Activated CD4-positive, alpha-beta memory T cell treated with anti-CD3 and anti-CD28 coated beads, Interleukin-2, amount 10 ng/mL, durations not matched to agents 7 days and 5 days (primary cell): ENCODE results near the gene KDM5A. TPM values are rescaled to one million over a fixed set of nuclear protein-coding genes. Genes with fewer than 3 reads are reported as not detected.
"Not testable (repeated sequence)": the region's sequence is repeated elsewhere in the genome, so short reads cannot be mapped to it uniquely, and the experiment has no call there.

ENCODE experiments used
- CTCF ChIA-PET: fragments of 350-600 bp; sonication (Branson Sonifier 250); formaldehyde crosslinking; loops from one replicate; lab custom pipeline; 2021; ENCODE audit warnings: antibody characterized with exemption, inconsistent platforms; lab: Charles Lee
- POLR2A ChIA-PET: fragments of 350-600 bp; sonication (Branson Sonifier 250); formaldehyde crosslinking; loops from one replicate; lab custom pipeline; 2021; ENCODE audit warnings: antibody characterized with exemption; lab: Charles Lee
- DNase-seq: peaks from one replicate; pipeline ENCODE4 v3.0.0-alpha.2; 2020
- H3K27ac Mint-ChIP-seq: one replicate; pipeline ENCODE4 v1.8.0; 2021; ENCODE audit warnings: mild to moderate bottlenecking, mixed read lengths
- H3K27me3 Mint-ChIP-seq: one replicate; pipeline ENCODE4 v1.8.0; 2021; ENCODE audit warnings: mixed read lengths
- H3K36me3 Mint-ChIP-seq: one replicate; pipeline ENCODE4 v1.8.0; 2021; ENCODE audit warnings: low read depth, mixed read lengths
- H3K4me1 Mint-ChIP-seq: one replicate; pipeline ENCODE4 v1.8.0; 2021; ENCODE audit warnings: mixed read lengths
- H3K4me3 Mint-ChIP-seq: one replicate; pipeline ENCODE4 v1.8.0; 2021; ENCODE audit warnings: mild to moderate bottlenecking, mixed read lengths
- H3K9me3 Mint-ChIP-seq: one replicate; pipeline ENCODE4 v1.8.0; 2021; ENCODE audit warnings: mixed read lengths
- total RNA-seq, 2 experiments: library from RNA; stranded (reverse); gene quantifications; one replicate each; pipeline ENCODE4 v1.2.3, GENCODE V29; 2021

KDM5A gene
- total RNA-seq, 2 experiments from 2014 or later, result 91.4 to 94.6 TPM

- H3K27ac Mint-ChIP-seq, H3K4me1 Mint-ChIP-seq, H3K27me3 Mint-ChIP-seq, H3K4me3 Mint-ChIP-seq, H3K9me3 Mint-ChIP-seq, DNase-seq, CTCF ChIA-PET, POLR2A ChIA-PET: not testable (repeated sequence)
- peaks cover 93% of the 10 kb centered on the region for H3K36me3 Mint-ChIP-seq
Observed at GRCh38 chr12:370739-371485, 18.2 kb downstream of the KDM5A start.

DNA sequence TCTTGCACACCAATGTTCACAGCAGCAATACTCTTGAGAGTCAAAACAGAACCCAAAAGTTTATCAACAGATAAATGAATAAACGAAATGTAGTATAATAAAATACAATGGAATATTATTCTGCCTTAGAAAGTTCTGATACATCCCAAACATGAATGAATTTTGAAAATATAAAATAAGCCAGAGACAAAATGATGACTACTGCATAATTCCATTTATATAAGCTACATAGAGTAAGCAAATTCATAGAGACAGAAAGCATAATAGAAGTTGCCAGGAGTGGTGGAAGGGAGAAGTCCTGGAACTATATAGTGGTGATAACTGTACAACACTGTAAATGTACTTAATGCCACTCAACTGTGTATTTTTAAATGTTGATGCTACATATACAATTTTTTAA, 21.1 kb downstream of the KDM5A start:
- Mint-ChIP-seq H3K27ac (no peak overlapping the region), H3K4me1 (no peaks in the 10 kb centered on the region), H3K36me3 (peaks cover 92% of the 10 kb centered on the region), H3K4me3 (no peak overlapping the region), H3K9me3 (peaks cover 8% of the 10 kb centered on the region), H3K27me3 (no peaks in the 10 kb centered on the region)
- POLR2A ChIA-PET, result no interaction called here
- CTCF ChIA-PET, result no interaction called here
- no peak for DNase-seq

GRCh38 chr12:366820-367219, 22.3 kb downstream of the KDM5A start:
- ChIA-PET POLR2A (no interaction called here), CTCF (no interaction called here)
- no peak for DNase-seq
- Mint-ChIP-seq H3K9me3 (peaks cover 8% of the 10 kb centered on the region), H3K36me3 (peaks cover 94% of the 10 kb centered on the region), H3K4me3 (no peak overlapping the region), H3K27me3 (no peaks in the 10 kb centered on the region), H3K4me1 (no peaks in the 10 kb centered on the region), H3K27ac (no peak overlapping the region)

DNA sequence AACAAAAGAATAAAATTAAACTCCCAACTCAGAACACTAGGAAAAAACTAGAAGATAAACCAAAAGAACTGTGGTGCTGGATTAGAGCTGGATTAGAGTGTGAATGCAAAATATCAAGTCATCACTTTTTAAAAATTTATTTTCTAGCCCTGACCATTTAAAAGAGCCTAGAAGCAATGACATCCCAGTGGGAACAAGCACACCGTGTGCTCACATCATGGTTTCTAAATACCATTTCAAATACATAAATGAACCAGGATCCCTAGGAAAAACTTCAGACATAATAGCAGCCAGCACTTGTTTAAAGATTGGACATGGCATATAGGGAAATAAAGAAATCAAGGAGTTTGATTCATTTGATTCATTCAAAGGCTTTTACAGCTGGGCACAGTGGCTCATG, 30.0 kb downstream of the KDM5A start:
- CTCF ChIA-PET, result no interaction called here
- POLR2A ChIA-PET, result no interaction called here
- no peak for DNase-seq
- no peaks in the 10 kb centered on the region for H3K9me3 Mint-ChIP-seq
- no peaks in the 10 kb centered on the region for H3K27me3 Mint-ChIP-seq
- H3K27ac Mint-ChIP-seq, result no peak overlapping the region
- H3K4me3 Mint-ChIP-seq, result no peak overlapping the region
- H3K36me3 Mint-ChIP-seq, result peaks cover 78% of the 10 kb centered on the region
- H3K4me1 Mint-ChIP-seq, result peaks cover 6% of the 10 kb centered on the region

DNA sequence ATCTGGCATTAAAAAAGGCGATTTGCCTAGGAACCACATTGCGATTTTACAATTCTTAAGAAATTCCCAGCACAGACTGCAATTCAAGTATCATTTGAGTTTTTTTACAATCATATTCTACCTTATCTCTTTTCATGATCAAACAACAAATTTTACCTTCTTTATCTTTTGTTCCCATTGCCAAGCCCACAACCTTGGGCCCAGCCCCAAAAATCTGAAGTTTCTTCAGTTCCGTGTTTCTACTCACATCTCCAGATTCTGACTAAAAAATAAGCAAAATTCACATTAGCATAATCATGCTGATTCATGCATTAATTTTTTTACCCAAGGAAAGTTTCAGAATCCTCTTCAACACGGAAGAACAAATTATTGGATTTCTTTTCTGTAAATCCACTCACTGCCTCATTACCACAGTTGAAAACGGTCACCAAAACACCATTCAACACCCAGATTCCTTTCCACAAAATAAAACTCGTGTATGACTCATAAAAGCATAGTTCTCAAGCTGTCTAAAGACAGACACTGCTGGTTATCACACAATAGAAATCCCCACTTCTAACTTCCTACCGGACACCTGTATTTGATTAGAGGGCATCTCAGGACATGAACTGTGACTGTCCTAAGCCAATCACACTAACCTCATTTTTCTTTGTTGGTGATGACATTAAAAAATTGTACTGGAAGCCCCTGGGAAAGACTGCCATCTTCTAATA, 32.7 kb downstream of the KDM5A start:
- H3K9me3 Mint-ChIP-seq, result no peaks in the 10 kb centered on the region
- peaks cover 6% of the 10 kb centered on the region for H3K4me1 Mint-ChIP-seq
- no peak for DNase-seq
- ChIA-PET CTCF (no interaction called here), POLR2A (no interaction called here)
- H3K4me3 Mint-ChIP-seq, result no peak overlapping the region
- H3K27me3 Mint-ChIP-seq, result no peaks in the 10 kb centered on the region
- H3K27ac Mint-ChIP-seq, result no peak overlapping the region
- H3K36me3 Mint-ChIP-seq, result peaks cover 72% of the 10 kb centered on the region

GRCh38 chr12:351197-351596, 37.9 kb downstream of the KDM5A start:
- H3K27ac Mint-ChIP-seq, POLR2A ChIA-PET, H3K4me1 Mint-ChIP-seq, H3K9me3 Mint-ChIP-seq, H3K27me3 Mint-ChIP-seq, H3K4me3 Mint-ChIP-seq, CTCF ChIA-PET, DNase-seq: not testable (repeated sequence)
- H3K36me3 Mint-ChIP-seq, result peaks cover 80% of the 10 kb centered on the region

DNA sequence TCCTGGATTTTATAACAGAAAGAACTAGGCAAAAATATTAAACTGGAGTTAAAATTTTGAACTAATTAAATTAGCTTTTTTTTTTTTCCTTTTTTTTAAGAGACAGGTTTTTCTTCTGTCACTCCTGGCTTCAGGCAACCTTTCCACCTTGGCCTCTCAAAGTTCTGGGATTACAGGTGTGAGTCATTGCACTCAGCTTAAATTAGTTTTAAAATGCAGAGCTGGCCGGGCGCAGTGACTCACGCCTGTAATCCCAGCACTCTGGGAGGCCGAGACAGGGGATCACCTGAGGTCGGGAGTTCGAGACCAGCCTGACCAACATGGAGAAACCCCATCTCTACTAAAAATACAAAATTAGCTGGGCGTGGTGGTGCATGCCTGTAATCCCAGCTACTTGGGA, 39.5 kb downstream of the KDM5A start:
- DNase-seq, H3K4me3 Mint-ChIP-seq, H3K9me3 Mint-ChIP-seq, H3K27ac Mint-ChIP-seq, POLR2A ChIA-PET, H3K27me3 Mint-ChIP-seq, CTCF ChIA-PET: not testable (repeated sequence)
- Mint-ChIP-seq H3K4me1 (peaks cover 17% of the 10 kb centered on the region), H3K36me3 (peaks cover 84% of the 10 kb centered on the region)

DNA sequence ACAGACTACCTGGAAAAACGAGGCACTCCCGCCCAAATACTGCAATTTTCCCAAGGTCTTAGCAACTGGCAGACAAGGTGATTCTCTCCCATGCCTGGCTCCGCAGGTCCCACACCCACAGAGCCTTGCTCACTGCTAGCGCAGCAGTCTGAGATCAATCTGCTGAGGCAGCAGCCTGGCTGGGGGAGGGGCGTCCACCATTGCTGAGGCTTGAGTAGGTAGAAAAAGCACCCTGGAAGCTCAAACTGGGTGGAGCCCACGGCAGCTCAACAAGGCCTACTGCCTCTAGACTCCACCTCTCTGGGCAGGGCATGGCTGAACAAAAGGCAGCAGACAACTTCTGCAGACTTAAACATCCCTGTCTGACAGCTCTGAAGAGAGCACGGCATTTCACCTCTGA, 46.1 kb downstream of the KDM5A start:
- H3K9me3 Mint-ChIP-seq, DNase-seq, POLR2A ChIA-PET, CTCF ChIA-PET, H3K4me3 Mint-ChIP-seq, H3K27ac Mint-ChIP-seq, H3K27me3 Mint-ChIP-seq: not testable (repeated sequence)
- Mint-ChIP-seq H3K36me3 (peaks cover 89% of the 10 kb centered on the region), H3K4me1 (peaks cover 11% of the 10 kb centered on the region)

GRCh38 chr12:337039-337438, 52.1 kb downstream of the KDM5A start:
- POLR2A ChIA-PET, result no interaction called here
- no peak overlapping the region for H3K27ac Mint-ChIP-seq
- H3K36me3 Mint-ChIP-seq, result peaks cover 69% of the 10 kb centered on the region
- H3K4me1 Mint-ChIP-seq, result no peaks in the 10 kb centered on the region
- no peaks in the 10 kb centered on the region for H3K9me3 Mint-ChIP-seq
- H3K4me3 Mint-ChIP-seq, result no peak overlapping the region
- no peak for DNase-seq
- no peaks in the 10 kb centered on the region for H3K27me3 Mint-ChIP-seq
- CTCF ChIA-PET, result no interaction called here

DNA sequence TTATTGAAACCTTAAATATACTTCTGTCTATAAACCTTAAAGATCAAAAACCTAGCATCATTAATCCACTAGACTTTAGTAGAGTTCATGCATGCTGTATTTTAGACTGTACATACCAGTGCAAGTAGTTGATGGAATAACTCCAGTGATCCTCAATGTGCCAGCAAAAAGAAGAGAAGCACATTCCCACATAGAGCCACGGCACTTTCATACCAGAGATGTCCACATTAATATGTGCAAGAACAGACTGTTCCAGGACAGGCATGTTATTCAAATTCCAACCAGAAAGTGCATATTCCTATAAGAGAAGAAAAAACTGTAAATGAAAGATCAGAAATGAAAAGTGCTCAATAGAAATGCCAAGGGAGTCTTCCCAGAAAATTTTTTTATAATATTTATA, 55.0 kb downstream of the KDM5A start:
- Mint-ChIP-seq H3K27ac (no peak overlapping the region), H3K27me3 (no peaks in the 10 kb centered on the region), H3K36me3 (peaks cover 64% of the 10 kb centered on the region), H3K4me3 (no peak overlapping the region), H3K9me3 (no peaks in the 10 kb centered on the region), H3K4me1 (no peaks in the 10 kb centered on the region)
- ChIA-PET CTCF (no interaction called here), POLR2A (no interaction called here)
- DNase-seq, result no peak

GRCh38 chr12:332581-333205, 56.4 kb downstream of the KDM5A start:
- DNase-seq, result no peak
- ChIA-PET POLR2A (interaction anchor here (0.9 kb wide), 1 partner anchor 56 kb away, joined by 3 read pairs; the partner anchor contains the start of gene KDM5A), CTCF (no interaction called here)
- Mint-ChIP-seq H3K9me3 (no peaks in the 10 kb centered on the region), H3K4me1 (no peaks in the 10 kb centered on the region), H3K27ac (no peak overlapping the region), H3K4me3 (no peak overlapping the region), H3K36me3 (peaks cover 64% of the 10 kb centered on the region), H3K27me3 (no peaks in the 10 kb centered on the region)

- peaks cover 6% of the 10 kb centered on the region for H3K4me1 Mint-ChIP-seq
- POLR2A ChIA-PET, result no interaction called here
Observed at GRCh38 chr12:331287-331686, 57.8 kb downstream of the KDM5A start.

GRCh38 chr12:325906-326305, 63.2 kb downstream of the KDM5A start:
- DNase-seq, result no peak
- Mint-ChIP-seq H3K27me3 (no peaks in the 10 kb centered on the region), H3K36me3 (peaks cover 64% of the 10 kb centered on the region), H3K9me3 (no peaks in the 10 kb centered on the region), H3K4me3 (no peak overlapping the region), H3K27ac (no peak overlapping the region), H3K4me1 (peaks cover 13% of the 10 kb centered on the region)
- CTCF ChIA-PET, result interaction anchor here (1.5 kb wide), 1 partner anchor 8 kb away, joined by 3 read pairs; no protein-coding TSS in a partner anchor
- POLR2A ChIA-PET, result interaction anchor here (1.5 kb wide), 1 partner anchor 11 kb away, joined by 3 read pairs; no protein-coding TSS in a partner anchor

More at GRCh38 chr12:331287-331686, 57.8 kb downstream of the KDM5A start:
- Mint-ChIP-seq H3K36me3 (peaks cover 64% of the 10 kb centered on the region), H3K4me3 (no peak overlapping the region), H3K27ac (no peak overlapping the region), H3K9me3 (no peaks in the 10 kb centered on the region), H3K27me3 (no peaks in the 10 kb centered on the region)
- CTCF ChIA-PET, result no interaction called here
- DNase-seq, result no peak
